Adrenal gland (tissue), 12 donors: ENCODE data around the gene EPG5. TPM values are rescaled to one million over a fixed set of nuclear protein-coding genes. Genes with fewer than 3 reads are reported as not detected.
"Not testable (repeated sequence)": the region's sequence is repeated elsewhere in the genome, so short reads cannot be mapped to it uniquely, and the experiment has no call there.

Source experiments
- DNase-seq, 7 donors: peaks; one replicate each; pipeline ENCODE4 v3.0.0-alpha.2; 2019 to 2020
- H3K27ac ChIP-seq, 5 donors: fragments of 200-600 bp; sonication (generic) in 4 of 5; 1 replicate in 3 of 5; 2 replicates in 2 of 5; pipeline versions ENCODE4 v1.5.1 to v1.8.0; 2016 to 2020; ENCODE audit warnings: mild to moderate bottlenecking in 1 of 5
- H3K27me3 ChIP-seq: fragments of 200-600 bp; 2 replicates; pipeline ENCODE4 v1.8.0; 2021
- H3K36me3 ChIP-seq, 2 donors: fragments of 200-600 bp; replicated peaks in 1 of 2; 1 replicate in 1 of 2; 2 replicates in 1 of 2; pipeline versions ENCODE4 v1.5.1 to v1.8.0; 2018 to 2022
- H3K4me1 ChIP-seq, 2 donors: fragments of 200-600 bp; replicated peaks in 1 of 2; 1 replicate in 1 of 2; 2 replicates in 1 of 2; pipeline versions ENCODE4 v1.5.1 to v1.8.0; 2018 to 2021
- H3K4me3 ChIP-seq, 4 donors: fragments of 200-600 bp; sonication (generic) in 3 of 4; one replicate each; pipeline ENCODE4 v1.5.1; 2016 to 2018
- H3K9me3 ChIP-seq, 3 donors: fragments of 200-600 bp; sonication (generic) in 1 of 3; replicated peaks in 1 of 3; 1 replicate in 2 of 3; 2 replicates in 1 of 3; pipeline versions ENCODE4 v1.5.1 to v1.8.0; 2016 to 2021
- POLR2A ChIP-seq, 2 donors: fragments of 450-650 bp; IDR thresholded peaks; one replicate each; pipeline ENCODE4 v1.6.1; 2017; ENCODE audit warnings: antibody characterized with exemption in 2 of 2, mild to moderate bottlenecking in 2 of 2, moderate library complexity in 1 of 2
- WGBS, 4 donors: extraction: QIAGEN DNeasy Blood & Tissue Kit in 2 of 4; methylation state at CpG; one replicate each; pipeline versions ENCODE4 v1.1.5 to v1.1.7; 2013 to 2017; 5-methylcytosine and 5-hydroxymethylcytosine counted together
- intact Hi-C, 2 donors: fragments of 100-400 bp; cut with DNase I; formaldehyde crosslinking; loops; one replicate each; pipeline versions ENCODE4 v1.14.1 to v1.15.0; 2022 to 2023
- polyA plus RNA-seq, 3 donors: library from polyadenylated mRNA; stranded (reverse); fragments of 200-250 nt in 2 of 3; fragments of 350-450 nt in 1 of 3; fragmentation: Illumina TruSeq in 1 of 3; extraction: RNeasy Lipid Tissue Mini Kit (QIAGEN cat#74804) in 1 of 3; gene quantifications; one replicate each; pipeline ENCODE4 v1.2.3, GENCODE V29; 2013 to 2014
- total RNA-seq, 9 donors: library from RNA; depleted of rRNA in 4 of 9; stranded (reverse); fragments of >200 nt in 4 of 9; fragments of 120-200 nt in 1 of 9; fragmentation: NEBNext Ultra II Directional in 1 of 9; extraction: Animal tissue kit (Norgen Biotek cat#: 25700) in 1 of 9; gene quantifications; one replicate each; pipeline versions ENCODE4 v1.1.0 to v1.2.4, GENCODE V29; 2013 to 2023
- TF ChIP-seq, protein P1 (sequence below), 6 experiments: fragments of 450-650 bp in 4 of 6; fragments of 200-600 bp in 2 of 6; sonication (generic) in 1 of 6; IDR thresholded peaks; 1 replicate in 5 of 6; 2 replicates in 1 of 6; pipeline versions ENCODE4 v1.5.1 to v1.8.0; 2016 to 2021; ENCODE audit warnings: antibody characterized with exemption in 6 of 6, mild to moderate bottlenecking in 2 of 6, moderate library complexity in 1 of 6
- donor health status: healthy with polysubstance abuse.
- donor health status: Bipolar disorder and iron deficiency.
- donor health status: DM: yes; HTN: yes; CAD: no.
- donor health status: DM: no; HTN: no; CAD: no.
- donor health status: DM: no; HTN: no; CAD: no.
- donor health status: DM: yes; HTN: yes; CAD: no.

The EPG5 gene
- total and polyA plus RNA-seq, 12 donors: 7.3 to 80.3 (median 23.3) TPM

DNA sequence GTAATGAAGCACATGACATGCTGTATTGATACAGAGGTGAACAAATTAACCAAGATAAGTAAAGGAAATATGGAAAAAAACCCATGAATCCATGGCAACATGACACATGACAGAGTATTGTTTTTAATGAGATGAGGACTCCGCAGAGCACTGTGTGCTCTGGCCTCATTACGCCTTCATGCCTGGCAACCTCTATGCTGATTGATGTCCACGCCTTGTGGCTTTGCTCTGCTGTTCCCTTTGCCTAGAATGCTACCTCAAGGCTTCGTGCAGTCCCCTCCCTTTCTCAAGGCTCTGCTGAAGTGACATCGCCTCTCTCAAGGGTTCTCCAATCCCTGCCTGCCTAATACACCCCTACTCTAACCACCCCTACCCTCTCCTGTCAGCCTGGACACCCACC lies 133.3 kb downstream of the EPG5 start:
- no peak overlapping the region for H3K27ac ChIP-seq
- 75 to 97% (median 79%) methylated on average over 4 to 5 of the region's 5 CpGs for WGBS, 4 donors
- H3K4me3 ChIP-seq: no peak overlapping the region
- TF ChIP-seq, protein P1, sequence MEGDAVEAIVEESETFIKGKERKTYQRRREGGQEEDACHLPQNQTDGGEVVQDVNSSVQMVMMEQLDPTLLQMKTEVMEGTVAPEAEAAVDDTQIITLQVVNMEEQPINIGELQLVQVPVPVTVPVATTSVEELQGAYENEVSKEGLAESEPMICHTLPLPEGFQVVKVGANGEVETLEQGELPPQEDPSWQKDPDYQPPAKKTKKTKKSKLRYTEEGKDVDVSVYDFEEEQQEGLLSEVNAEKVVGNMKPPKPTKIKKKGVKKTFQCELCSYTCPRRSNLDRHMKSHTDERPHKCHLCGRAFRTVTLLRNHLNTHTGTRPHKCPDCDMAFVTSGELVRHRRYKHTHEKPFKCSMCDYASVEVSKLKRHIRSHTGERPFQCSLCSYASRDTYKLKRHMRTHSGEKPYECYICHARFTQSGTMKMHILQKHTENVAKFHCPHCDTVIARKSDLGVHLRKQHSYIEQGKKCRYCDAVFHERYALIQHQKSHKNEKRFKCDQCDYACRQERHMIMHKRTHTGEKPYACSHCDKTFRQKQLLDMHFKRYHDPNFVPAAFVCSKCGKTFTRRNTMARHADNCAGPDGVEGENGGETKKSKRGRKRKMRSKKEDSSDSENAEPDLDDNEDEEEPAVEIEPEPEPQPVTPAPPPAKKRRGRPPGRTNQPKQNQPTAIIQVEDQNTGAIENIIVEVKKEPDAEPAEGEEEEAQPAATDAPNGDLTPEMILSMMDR (IDR thresholded peaks at IDR 0.05): no peak
- TF ChIP-seq POLR2A (IDR thresholded peaks at IDR 0.05): no peak
- intact Hi-C loops: no loop called here
- peaks cover 14 to 18% of the 10 kb centered on the region in 2 donors for H3K4me1 ChIP-seq
- no peaks in the 10 kb centered on the region for H3K9me3 ChIP-seq
- peaks cover 10% of the 10 kb centered on the region for H3K27me3 ChIP-seq
- H3K36me3 ChIP-seq: no peaks in the 10 kb centered on the region
- no peak for DNase-seq

DNA sequence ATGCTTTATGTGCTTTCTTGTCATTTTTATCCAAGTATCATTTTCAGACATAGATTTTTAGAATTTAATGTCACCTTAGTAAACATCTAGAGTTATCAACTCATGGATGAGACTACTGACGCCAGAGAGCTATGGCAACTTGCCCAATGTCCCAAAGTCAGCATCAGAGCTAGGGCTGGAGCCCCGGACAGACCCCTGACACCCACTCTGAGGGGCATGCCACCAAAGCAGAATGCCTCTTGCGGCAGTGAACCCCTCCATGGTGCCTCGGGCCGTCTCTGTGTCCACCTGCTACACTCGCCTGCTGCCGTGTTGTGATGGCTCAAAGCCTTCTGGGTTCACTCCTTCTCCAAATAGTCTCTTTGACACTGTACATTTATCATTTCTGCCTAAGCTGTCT lies 136.2 kb downstream of the EPG5 start:
- Histone ChIP-seq H3K4me3 (no peak overlapping the region), H3K4me1 (peaks cover 11 to 13% of the 10 kb centered on the region in 2 donors), H3K27me3 (no peaks in the 10 kb centered on the region), H3K9me3 (no peaks in the 10 kb centered on the region), H3K36me3 (no peaks in the 10 kb centered on the region), H3K27ac (no peak overlapping the region)
- 56 to 83% (median 63%) methylated on average over 7 of the region's 7 CpGs for WGBS, 4 donors
- no peak for DNase-seq
- TF ChIP-seq POLR2A (IDR thresholded peaks at IDR 0.05): no peak
- TF ChIP-seq, protein P1 (IDR thresholded peaks at IDR 0.05): no peak
- intact Hi-C loops: no loop called here

DNA sequence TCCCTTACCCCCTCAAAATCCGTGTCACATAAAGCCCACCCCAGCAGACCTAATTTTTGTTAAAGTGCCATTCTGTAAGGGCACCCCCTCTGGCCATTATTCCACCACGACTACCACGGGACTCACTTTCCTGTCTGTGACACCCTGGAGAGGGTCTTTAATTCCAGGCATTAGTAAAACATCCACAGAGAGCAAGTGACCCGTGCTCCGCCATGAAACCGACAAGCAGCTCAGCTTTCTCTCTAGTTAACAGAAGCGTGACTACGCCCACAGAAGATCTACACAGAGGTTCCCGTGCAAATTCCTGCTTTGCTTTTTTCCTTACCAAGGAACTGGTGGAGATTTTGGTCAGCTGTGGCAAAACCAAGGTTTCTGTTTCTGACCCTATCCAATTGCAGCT lies 137.3 kb downstream of the EPG5 start:
- WGBS, 4 donors: 64 to 76% (median 74%) methylated on average over 9 of the region's 9 CpGs
- Histone ChIP-seq H3K4me1 (peaks cover 11 to 13% of the 10 kb centered on the region in 2 donors), H3K9me3 (no peaks in the 10 kb centered on the region), H3K27me3 (no peaks in the 10 kb centered on the region), H3K27ac (peak overlapping the region in 1 of 5 donors; percentile 61), H3K4me3 (no peak overlapping the region), H3K36me3 (no peaks in the 10 kb centered on the region)
- intact Hi-C loops: no loop called here
- no peak for DNase-seq
- no peak for TF ChIP-seq POLR2A (IDR thresholded peaks at IDR 0.05)
- TF ChIP-seq, protein P1 (IDR thresholded peaks at IDR 0.05): no peak

DNA sequence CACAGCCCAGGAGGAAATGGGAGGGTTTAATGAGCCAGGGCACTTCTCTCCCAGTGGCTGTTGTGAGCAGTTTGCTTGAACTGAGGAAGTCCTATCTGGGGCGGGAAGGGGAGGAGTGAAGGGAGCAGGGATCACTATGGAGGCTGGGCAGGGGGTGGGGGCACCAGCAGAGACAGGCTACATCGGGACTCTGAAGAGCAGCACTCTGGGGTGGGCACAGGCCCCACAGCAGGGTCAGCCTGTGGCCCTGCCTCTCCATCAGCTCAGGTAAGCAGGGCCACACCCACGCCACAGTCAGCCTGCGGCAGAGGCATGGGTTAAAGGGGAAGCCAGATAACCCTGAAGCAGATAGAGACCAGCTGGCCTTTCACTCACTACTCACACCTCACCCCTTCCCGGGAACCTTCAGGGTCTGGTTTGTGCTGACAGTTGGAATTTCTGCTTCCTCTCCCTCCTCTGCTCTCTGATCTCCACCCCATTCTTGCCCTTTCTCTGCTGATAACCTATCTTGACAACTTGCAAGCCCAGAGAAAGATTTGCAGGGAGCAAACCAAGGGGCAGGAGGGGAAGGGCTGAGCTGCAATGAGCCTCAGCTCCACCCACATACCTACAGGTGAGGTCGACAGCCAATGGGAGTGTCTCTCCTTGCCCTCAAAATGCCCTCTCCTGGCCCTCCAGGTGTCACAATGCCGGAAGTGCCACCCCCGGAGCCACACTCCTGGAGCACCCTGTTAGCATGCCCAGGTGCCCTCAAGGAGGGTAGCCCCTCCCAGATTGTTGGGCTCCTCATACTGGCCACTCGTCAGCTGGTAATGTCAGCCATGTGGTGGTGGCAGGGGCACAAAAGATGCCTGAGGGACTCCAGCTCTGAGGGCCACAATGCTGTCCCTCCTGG lies 138.0 kb downstream of the EPG5 start:
- WGBS, 4 donors: 46 to 60% (median 54%) methylated on average over 5 to 9 of the region's 9 CpGs
- no peaks in the 10 kb centered on the region for H3K36me3 ChIP-seq
- intact Hi-C loops: no loop called here
- peak in 2 of 7 donors; percentile 20 to 38 for DNase-seq
- peak overlapping the region in 1 of 5 donors; percentile 61 for H3K27ac ChIP-seq
- H3K27me3 ChIP-seq: no peaks in the 10 kb centered on the region
- H3K4me3 ChIP-seq: no peak overlapping the region
- no peaks in the 10 kb centered on the region for H3K9me3 ChIP-seq
- peaks cover 11 to 13% of the 10 kb centered on the region in 2 donors for H3K4me1 ChIP-seq
- TF ChIP-seq POLR2A (IDR thresholded peaks at IDR 0.05): no peak
- TF ChIP-seq, protein P1 (IDR thresholded peaks at IDR 0.05): no peak

DNA sequence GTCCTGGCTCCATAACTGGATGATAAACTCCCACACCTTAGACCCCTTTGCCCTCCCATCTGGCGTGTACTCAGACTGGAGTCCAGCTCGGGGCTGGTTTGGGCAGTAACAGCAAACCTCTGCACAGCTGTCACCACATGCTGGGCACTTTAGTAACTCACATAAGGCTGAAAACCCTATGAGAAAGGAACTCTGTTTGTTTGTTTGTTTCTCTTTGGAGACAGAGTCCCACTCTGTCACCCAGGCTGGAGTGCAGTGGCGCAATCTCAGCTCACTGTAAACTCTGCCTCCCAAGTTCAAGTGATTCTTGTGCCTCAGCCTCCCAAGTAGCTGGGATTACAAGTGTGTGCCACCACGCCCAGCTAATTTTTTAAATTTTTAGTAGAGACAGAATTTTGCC lies 140.4 kb downstream of the EPG5 start:
- H3K27ac ChIP-seq, H3K27me3 ChIP-seq, intact Hi-C loops, H3K4me3 ChIP-seq, H3K9me3 ChIP-seq, DNase-seq, H3K36me3 ChIP-seq: not testable (repeated sequence)
- WGBS, 4 donors: 91 to 94% (median 93%) methylated on average over 3 to 4 of the region's 4 CpGs
- peaks cover 11 to 13% of the 10 kb centered on the region in 2 donors for H3K4me1 ChIP-seq
